HUES48 (cell line): ENCODE measurements around the gene RFTN1.

Source experiments
- H3K27ac ChIP-seq: one replicate; pipeline ENCODE4 v1.7.0; 2013; ENCODE audit warnings: low read depth, low read length, inconsistent platforms
- H3K27me3 ChIP-seq: 2 replicates; pipeline ENCODE4 v1.6.1; 2013; ENCODE audit warnings: mild to moderate bottlenecking, low read length; ENCODE audit not compliant: control insufficient read depth, insufficient read depth
- H3K36me3 ChIP-seq: 2 replicates; pipeline ENCODE4 v1.6.1; 2013; ENCODE audit warnings: low read length; ENCODE audit not compliant: control insufficient read depth, insufficient read depth
- H3K4me1 ChIP-seq: 2 replicates; pipeline ENCODE4 v1.6.1; 2013; ENCODE audit warnings: mild to moderate bottlenecking, low read length; ENCODE audit not compliant: control insufficient read depth, insufficient read depth
- H3K4me3 ChIP-seq: 2 replicates; pipeline ENCODE4 v1.5.1; 2013; ENCODE audit warnings: mild to moderate bottlenecking, low read depth, low read length
- H3K9ac ChIP-seq: 2 replicates; pipeline ENCODE4 v1.6.1; 2013; ENCODE audit warnings: mild to moderate bottlenecking, low read depth, low read length, moderate library complexity
- H3K9me3 ChIP-seq: 2 replicates; pipeline ENCODE4 v1.6.1; 2013; ENCODE audit warnings: low read length; ENCODE audit not compliant: control insufficient read depth, insufficient read depth

RFTN1 gene

GRCh38 chr3:16364963-16365362, 148.5 kb downstream of the RFTN1 start:
- Histone ChIP-seq H3K27ac (no peak overlapping the region), H3K36me3 (no peaks in the 10 kb centered on the region), H3K4me3 (no peak overlapping the region), H3K9me3 (no peaks in the 10 kb centered on the region), H3K9ac (no peak overlapping the region), H3K27me3 (no peaks in the 10 kb centered on the region), H3K4me1 (peaks cover 9% of the 10 kb centered on the region)

- Histone ChIP-seq H3K4me3 (no peak overlapping the region), H3K36me3 (no peaks in the 10 kb centered on the region), H3K27ac (no peak overlapping the region), H3K9ac (no peak overlapping the region), H3K27me3 (no peaks in the 10 kb centered on the region), H3K4me1 (peaks cover 3% of the 10 kb centered on the region), H3K9me3 (no peaks in the 10 kb centered on the region)
Measured at GRCh38 chr3:16364323-16364722, 149.2 kb downstream of the RFTN1 start.

GRCh38 chr3:16363636-16364035, 149.9 kb downstream of the RFTN1 start:
- Histone ChIP-seq H3K4me3 (no peak overlapping the region), H3K9ac (no peak overlapping the region), H3K27ac (no peak overlapping the region), H3K36me3 (no peaks in the 10 kb centered on the region), H3K4me1 (no peaks in the 10 kb centered on the region), H3K9me3 (no peaks in the 10 kb centered on the region), H3K27me3 (no peaks in the 10 kb centered on the region)

- H3K27me3 ChIP-seq = no peaks in the 10 kb centered on the region
- H3K36me3 ChIP-seq = no peaks in the 10 kb centered on the region
- no peaks in the 10 kb centered on the region for H3K4me1 ChIP-seq
- no peak overlapping the region for H3K9ac ChIP-seq
- H3K9me3 ChIP-seq = no peaks in the 10 kb centered on the region
- no peak overlapping the region for H3K4me3 ChIP-seq
- no peak overlapping the region for H3K27ac ChIP-seq
Measured at GRCh38 chr3:16362770-16363169, 150.7 kb downstream of the RFTN1 start.

GRCh38 chr3:16361087-16361486, 152.4 kb downstream of the RFTN1 start:
- Histone ChIP-seq H3K4me1 (no peaks in the 10 kb centered on the region), H3K9me3 (no peaks in the 10 kb centered on the region), H3K27ac (no peak overlapping the region), H3K4me3 (no peak overlapping the region), H3K9ac (no peak overlapping the region), H3K36me3 (no peaks in the 10 kb centered on the region), H3K27me3 (no peaks in the 10 kb centered on the region)

- no peaks in the 10 kb centered on the region for H3K27me3 ChIP-seq
- no peaks in the 10 kb centered on the region for H3K4me1 ChIP-seq
- H3K27ac ChIP-seq = no peak overlapping the region
- no peak overlapping the region for H3K4me3 ChIP-seq
- H3K36me3 ChIP-seq = no peaks in the 10 kb centered on the region
- no peaks in the 10 kb centered on the region for H3K9me3 ChIP-seq
- no peak overlapping the region for H3K9ac ChIP-seq
Measured at GRCh38 chr3:16359331-16359730, 154.2 kb downstream of the RFTN1 start.

GRCh38 chr3:16358336-16358735, 155.2 kb downstream of the RFTN1 start:
- Histone ChIP-seq H3K4me3 (no peak overlapping the region), H3K9me3 (no peaks in the 10 kb centered on the region), H3K36me3 (no peaks in the 10 kb centered on the region), H3K4me1 (no peaks in the 10 kb centered on the region), H3K27ac (no peak overlapping the region), H3K27me3 (no peaks in the 10 kb centered on the region), H3K9ac (no peak overlapping the region)

- peaks cover 8% of the 10 kb centered on the region for H3K4me1 ChIP-seq
- no peak overlapping the region for H3K4me3 ChIP-seq
- H3K9ac ChIP-seq = no peak overlapping the region
- H3K27me3 ChIP-seq = no peaks in the 10 kb centered on the region
- H3K27ac ChIP-seq = no peak overlapping the region
- H3K36me3 ChIP-seq = no peaks in the 10 kb centered on the region
- no peaks in the 10 kb centered on the region for H3K9me3 ChIP-seq
Measured at GRCh38 chr3:16357186-16358121, 156.0 kb downstream of the RFTN1 start.

- Histone ChIP-seq H3K27ac (no peak overlapping the region), H3K36me3 (no peaks in the 10 kb centered on the region), H3K27me3 (no peaks in the 10 kb centered on the region), H3K4me1 (peaks cover 16% of the 10 kb centered on the region), H3K4me3 (no peak overlapping the region), H3K9ac (no peak overlapping the region), H3K9me3 (no peaks in the 10 kb centered on the region)
Measured at GRCh38 chr3:16355828-16356227, 157.7 kb downstream of the RFTN1 start.

- Histone ChIP-seq H3K4me1 (peaks cover 18% of the 10 kb centered on the region), H3K9ac (no peak overlapping the region), H3K4me3 (no peak overlapping the region), H3K36me3 (no peaks in the 10 kb centered on the region), H3K9me3 (no peaks in the 10 kb centered on the region), H3K27ac (no peak overlapping the region), H3K27me3 (no peaks in the 10 kb centered on the region)
Measured at GRCh38 chr3:16354291-16354690, 159.2 kb downstream of the RFTN1 start.

- Histone ChIP-seq H3K27ac (no peak overlapping the region), H3K4me3 (no peak overlapping the region; the same call in 1 of the 2 replicates), H3K9me3 (no peaks in the 10 kb centered on the region), H3K9ac (no peak overlapping the region), H3K27me3 (no peaks in the 10 kb centered on the region), H3K4me1 (peaks cover 18% of the 10 kb centered on the region), H3K36me3 (no peaks in the 10 kb centered on the region)
Measured at GRCh38 chr3:16352428-16352827, 161.1 kb downstream of the RFTN1 start.
